SIG-M5 (cell line): ENCODE results near the gene THAP4.

Experiments used
- DNase-seq: peaks from one replicate; lab custom pipeline; 2025; lab: John Stamatoyannopoulos, UW

Gene THAP4

DNA sequence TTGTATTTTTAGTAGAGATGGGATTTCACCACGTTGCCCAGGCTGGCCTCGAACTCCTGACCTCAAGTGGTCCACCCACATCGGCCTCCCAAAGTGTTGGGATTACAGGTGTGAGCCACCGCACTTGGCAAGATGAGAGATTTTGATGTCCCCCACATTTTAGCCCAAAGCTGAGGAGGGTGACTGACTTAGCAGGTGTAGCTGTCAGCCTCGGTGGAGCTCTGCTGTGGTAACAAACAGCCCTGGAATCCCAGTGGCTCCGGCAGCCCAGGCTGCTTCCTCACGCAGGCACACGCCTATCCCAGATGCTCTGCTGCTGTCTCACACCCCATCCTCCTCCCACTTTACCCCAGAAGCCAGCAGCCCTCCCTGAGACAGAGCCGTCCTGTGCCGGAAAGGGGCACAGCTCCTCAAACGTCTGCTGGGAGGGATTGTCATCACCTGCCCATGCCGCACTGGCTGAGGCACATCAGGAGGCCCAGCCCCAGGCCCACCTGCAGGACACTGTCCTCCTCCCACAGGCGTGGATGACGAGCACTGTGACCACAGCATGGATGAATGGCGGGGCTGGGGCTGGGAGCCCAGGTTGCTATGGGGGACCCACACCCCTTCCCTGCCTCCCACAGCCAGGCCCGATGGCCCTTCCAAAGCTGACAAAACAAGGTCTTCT, 89.0 kb downstream of the THAP4 start:
- DNase-seq: no peak

DNA sequence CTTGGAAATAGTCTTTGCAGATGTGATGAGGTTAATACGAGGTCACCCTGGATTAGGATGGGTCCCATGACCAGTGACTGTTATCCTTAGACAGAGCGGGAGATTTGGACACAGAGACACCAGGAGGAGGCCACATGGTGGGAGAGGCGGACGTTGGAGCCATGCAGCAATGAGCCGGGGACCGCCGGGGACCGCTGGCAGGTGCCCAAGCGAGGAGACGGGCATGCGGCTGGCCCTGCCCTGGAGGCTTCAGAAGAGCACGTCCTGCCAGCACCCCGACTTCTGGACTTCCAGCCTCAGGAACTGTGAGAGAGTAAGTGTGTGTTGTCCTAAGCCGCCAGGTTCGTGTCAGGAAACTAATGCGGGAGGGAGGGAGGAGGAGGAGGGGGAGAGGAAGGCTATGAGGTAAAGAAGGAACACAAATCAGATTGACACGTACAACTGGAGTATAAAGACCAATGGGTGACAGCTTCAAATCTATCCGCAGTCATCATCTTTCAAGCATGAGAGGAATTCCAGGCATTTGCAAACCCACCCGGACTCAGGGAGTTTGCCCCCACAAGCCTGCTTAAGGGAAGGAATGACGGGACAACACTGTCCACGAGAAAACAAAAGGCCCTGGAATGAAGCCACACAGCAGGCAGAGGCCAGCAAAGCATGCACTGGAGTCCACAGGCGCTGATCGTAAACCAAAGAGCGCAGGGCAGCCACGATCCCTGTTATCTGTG, 90.0 kb downstream of the THAP4 start:
- DNase-seq: no peak

DNA sequence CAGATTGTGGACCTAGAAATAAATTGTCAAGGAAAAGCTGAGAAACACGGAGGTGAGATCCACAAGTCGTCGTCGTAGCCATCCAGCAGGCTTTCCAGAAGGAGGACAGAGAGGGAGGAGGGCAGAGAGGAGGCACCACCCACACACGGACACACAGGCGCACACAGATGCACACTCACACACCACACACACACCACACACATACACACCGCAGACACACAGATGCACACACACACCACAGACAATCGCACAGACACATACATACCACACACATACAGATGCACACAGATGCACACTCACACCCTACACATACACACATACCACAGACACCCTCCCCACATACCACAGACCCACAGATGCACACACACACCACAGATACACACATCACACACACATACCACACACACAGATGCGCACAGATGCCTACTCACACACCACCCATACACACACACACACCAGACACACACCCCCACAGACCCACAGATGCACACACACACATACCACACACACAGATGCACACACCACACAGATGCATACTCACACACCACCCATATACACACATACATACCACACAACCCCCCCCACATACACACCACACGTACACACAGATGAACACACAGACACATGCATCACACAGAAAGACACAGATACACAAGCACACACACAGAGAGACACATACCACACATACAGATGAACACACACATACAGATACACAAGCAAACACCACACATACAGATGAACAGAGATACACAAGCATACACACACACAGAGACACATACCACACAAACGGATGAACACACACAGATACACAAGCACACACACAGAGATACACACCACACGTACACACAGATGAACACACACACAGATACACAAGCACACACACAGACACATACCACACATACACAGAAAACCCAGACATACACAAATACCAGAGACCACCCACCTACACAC, 91.2 kb downstream of the THAP4 start:
- DNase-seq: no peak

DNA sequence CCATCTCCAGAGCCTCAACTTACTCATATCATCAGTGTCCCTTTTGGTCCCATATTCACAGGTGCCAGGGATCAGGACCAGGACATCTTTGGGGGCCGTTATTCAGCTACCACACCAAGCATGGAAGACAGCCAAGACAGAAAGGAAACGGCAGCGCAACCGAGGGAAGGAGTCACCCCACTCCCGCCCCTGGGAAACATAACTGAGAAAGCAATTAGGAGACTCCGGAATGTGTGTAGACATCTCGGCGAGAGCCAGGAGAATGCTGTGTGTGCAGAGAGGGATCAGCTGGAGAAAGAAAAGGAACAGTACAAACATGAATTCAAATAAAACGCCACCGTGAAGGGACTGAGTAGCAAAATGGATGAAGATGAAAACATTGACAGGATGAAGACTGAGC, 91.9 kb downstream of the THAP4 start:
- no peak for DNase-seq

DNA sequence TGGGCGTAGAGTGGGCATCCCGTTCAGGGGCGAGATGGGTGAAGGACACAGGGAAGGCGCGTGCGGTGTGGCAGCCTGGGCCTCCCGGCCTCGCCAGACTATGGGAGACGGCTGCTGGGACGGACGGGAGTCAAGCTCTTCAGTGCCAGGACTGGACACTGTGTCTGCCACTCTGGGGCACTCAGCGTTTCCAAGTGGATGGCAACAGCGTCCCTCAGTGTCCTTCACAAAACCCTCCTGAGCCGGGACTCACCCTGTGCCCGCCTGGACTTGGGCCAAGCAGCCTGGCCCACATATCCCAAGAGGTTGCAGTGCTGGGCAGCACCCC, 94.7 kb downstream of the THAP4 start:
- no peak for DNase-seq

DNA sequence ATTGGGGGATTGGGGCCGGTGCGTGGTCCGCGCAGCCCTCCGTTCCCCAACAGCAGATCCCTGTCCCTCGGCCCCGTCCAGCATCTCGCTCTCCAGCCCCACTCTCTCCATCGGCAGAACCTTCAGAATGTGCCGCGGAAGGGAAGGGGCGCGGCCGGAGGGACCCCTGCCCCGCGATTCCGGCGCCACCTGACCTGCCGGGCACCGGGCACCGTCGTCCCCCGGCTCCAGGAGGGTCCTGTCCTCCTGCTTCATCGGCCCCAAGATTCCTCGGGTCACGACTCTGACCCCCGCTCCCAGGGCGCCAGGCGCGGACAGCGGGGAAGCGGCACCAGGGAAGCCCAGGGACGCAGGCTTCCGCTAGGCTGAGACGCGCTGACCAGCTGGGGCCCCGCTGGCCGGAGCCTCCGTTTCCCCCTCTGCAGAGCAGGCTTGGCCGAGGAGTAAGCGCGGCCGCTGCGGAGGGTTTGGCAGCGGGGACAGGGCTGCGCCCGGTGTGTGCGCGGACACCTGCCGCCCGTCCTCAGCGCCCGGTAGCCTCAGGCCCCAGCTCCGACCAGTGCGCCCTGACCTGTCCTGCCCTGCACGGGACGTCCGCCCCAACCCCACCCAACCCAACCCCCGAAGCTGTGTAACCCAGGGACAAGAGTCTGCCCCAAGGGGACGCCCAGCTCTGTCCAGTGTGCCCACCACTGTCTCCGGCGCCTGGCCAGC, 95.2 kb downstream of the THAP4 start:
- DNase-seq: no peak

DNA sequence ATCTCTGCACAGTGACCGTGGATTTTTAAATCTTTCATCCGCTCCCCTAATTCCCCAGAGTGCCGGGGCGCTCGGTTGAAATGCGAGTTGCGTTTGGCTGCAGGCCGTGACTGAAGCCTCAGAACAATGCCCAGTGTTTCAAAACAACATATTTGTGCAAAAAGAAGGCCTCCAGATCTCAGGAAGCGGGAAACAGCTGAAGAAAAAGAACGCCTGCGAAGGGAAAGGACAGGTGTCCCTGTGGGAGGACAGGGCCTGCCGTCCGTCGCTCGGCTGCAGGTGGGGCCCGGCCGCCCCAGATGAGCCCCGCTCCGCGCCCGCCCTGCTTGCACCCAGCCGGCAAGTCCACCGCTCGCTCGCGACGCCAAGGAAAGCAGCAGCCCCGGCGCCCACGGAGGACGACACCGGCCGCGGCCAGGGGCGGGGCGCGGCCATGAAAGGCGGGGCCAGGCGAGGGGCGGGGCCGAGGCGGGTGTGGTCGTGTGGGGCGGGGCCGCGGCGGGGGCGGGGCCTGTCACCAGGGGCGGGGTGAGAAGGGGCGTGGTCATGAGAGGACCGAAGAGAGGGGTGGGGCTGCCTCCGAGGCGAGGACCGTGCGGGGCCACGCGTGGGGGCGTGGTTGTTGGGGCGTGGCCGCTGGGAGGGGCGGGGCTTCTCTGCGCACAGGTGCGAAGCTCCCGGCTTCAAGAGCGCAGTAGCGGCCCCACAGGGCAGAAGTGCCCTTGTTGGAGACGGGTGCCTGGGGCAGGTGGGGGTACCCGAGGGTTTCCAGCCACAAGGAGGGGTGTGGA, 96.0 kb downstream of the THAP4 start:
- DNase-seq: no peak

DNA sequence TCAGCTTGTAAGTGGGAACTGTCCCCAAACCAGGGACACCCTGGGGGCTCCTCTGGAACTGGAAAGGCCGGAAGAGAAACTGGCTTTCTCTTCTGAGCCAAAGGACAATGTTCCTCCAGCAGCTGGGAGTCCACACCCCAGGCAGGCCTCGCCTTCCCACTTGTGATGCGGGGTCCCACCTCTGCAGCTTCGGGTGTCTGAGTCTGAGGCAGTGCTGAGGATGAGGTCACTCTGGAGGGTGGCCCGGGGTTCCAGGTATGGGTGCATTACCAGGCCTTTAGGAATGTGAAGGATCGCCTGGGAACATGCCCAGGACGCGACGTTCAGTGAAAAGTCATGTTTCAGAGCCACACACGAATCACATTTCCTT, 96.6 kb downstream of the THAP4 start:
- DNase-seq: no peak

DNA sequence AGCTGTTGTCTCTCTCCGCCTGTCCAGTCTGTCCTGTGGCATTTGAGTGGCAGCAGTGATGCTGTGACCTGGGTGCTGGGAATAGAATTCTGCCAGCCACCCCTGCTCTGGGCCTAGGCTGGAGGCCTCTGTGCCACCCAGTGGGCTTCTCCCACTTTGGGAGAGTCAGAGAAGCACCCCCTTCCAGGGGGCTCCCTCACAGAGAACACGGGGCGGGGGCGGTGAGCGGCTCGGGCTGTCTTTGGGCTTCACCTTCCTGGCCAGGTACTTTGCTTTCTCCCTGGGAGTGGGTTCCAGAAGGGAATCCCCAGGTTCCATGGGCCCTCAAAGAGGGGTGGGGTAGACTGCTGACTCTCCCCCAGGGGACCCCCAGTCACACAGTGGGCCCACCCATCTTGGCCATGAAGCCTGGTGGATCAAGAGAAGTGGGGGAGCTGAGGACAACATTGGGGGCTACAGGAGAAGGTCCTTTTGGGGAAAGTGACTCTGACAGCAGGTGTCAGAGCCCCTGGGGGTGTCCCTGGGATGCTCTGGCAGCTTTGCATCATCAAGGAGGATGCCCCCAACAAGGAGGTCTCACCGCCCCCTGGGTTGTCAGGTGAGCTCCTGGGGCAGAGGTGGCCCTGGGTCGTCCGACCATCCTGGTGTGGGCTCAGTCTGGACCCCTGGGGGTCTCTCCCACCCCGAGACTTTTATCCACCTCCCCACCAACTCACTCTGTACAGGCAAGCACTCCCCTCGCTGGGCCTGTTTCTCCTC, 97.2 kb downstream of the THAP4 start:
- DNase-seq: no peak

DNA sequence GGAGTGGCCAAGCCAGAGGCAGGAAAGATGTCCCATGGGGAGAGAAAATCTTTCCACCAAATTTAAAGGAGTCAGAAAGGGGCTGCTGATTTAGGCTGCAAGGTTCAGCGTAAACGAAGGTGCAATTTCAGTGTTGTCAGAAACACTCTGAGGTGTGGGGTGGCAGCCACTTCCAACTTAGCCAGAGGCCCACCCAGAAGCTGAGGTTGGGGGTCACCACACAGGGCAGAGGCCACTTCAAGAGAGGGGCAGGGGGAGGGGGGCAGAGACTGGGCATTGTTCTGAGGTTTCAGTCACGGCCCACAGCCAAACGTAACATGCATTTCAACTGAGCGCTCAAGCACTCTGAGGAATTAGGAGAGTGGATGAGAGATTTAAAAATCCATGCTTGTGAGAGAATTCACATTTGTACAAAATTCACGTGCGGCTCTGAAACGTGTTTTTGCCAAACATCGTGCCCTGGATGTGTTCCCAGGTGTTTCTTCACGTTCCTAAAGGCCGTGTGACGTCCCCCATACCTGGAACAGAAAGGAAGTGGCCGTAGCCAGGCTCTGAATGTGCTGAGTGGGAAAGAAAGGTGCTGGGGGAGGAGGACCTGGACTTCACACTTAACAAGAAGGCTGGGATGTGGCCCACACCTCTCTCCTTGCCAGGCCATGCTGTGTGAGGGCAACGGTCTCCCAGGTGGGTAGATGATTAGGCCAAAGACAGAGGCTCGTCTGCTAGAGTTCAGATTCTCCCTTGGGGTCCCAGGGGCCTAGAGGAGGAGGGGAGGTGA, 97.9 kb downstream of the THAP4 start:
- DNase-seq: no peak

DNA sequence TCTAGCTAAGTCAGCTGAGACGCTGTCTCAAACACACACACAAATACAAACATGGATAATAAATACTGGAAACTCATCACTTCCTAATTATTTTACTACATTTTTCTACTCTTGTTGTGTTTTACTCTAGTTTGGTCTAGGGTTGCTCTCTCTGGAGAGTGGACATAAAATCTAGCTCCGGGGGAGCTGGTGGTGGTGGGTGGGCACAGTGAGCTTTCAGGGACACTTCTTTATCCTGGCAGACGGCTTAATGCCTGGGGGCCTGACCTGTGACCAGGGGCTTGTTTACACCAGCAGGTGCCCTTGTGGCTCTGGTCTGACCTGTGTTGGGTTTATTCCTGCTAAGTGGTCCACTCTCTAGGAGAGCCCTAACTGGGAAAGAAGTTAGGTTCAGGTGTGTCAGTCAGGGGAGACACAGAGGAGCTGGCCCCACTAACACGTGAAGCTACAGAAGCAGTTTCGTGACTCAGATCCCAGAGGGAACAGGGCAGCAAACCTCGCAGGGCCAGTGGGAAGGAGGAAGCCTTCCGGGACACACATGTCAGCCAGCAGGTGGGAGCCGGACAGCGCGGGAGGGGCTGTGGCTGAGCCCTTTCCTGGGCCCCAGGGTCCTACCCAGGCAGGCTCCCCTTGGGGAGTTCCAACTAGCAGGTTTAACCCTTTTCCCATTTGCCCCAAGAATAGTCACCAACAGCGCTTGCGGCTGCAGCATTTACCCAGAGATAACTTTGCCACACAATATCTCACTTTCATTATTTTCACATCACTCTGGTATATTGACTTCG, 100.9 kb downstream of the THAP4 start:
- DNase-seq: no peak

DNA sequence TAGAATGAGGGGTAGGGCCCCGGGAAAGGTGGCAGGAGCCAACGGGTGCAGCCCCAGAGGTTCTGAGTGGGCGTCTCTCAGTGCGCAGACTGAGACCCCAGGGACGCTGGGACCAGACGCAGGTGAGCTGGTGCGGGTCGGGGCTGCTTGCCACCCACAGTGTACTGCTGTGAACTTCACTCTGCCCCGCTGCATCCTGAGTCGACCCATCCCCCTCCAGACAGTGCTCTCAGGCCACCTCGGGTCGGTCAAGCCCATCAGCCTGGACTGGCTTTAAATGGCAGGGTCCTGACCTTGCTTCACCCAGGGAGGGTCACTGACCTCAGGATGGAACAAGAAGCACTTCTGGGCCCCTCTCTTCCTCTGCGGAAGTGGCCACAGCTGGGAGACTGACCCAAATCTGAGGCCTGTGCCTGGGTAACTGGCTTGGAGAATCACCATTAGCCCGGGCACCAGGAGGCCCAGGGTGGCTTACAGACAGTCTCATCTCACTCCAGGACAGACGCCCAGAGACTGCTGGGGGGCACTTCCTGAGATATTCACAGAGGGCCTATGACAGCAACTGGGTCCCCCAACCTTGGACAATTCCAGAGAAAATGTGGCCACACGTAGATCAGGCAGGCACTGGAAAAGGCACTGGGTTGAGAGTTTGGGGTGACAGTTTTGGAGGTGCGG, 102.1 kb downstream of the THAP4 start:
- DNase-seq: no peak
